Loucy (cell line): ENCODE results near the gene GPLD1.

Experiments used
- CTCF ChIP-seq: fragments of 200-600 bp; sonication (generic); conservative IDR thresholded peaks from 2 replicates; pipeline ENCODE4 v1.5.1; 2014; ENCODE audit warnings: mild to moderate bottlenecking, antibody characterized with exemption, low read length
- EZH2phosphoT487 ChIP-seq: fragments of 200-600 bp; IDR thresholded peaks from 2 replicates; pipeline ENCODE4 v1.6.1; 2018; ENCODE audit warnings: antibody characterized with exemption, mild to moderate bottlenecking, moderate library complexity, borderline replicate concordance

- TF ChIP-seq CTCF, result no peak
- TF ChIP-seq EZH2phosphoT487, result no peak
Measured at GRCh38 chr6:24428615-24429014, 60.8 kb downstream of the GPLD1 start.
